PFSK-1 (cell line): ENCODE measurements around the gene AURKA.

Experiments
- FOXP2 ChIP-seq: optimal IDR thresholded peaks from 2 replicates; pipeline ENCODE3; 2011; ENCODE audit warnings: borderline replicate concordance, control low read depth, inconsistent platforms; ENCODE audit not compliant: insufficient read depth; ENCODE audit errors: extremely low read length, extremely low read depth
- POLR2AphosphoS5 ChIP-seq: IDR thresholded peaks from 2 replicates; pipeline ENCODE4 v1.6.1; 2012; ENCODE audit warnings: low read depth, mild to moderate bottlenecking, control low read depth, low read length, moderate library complexity
- REST ChIP-seq, 2 experiments: IDR thresholded peaks; 2 replicates each; pipeline versions ENCODE4 v1.6.1 to v1.8.0; 2011 to 2012; ENCODE audit warnings: low read depth in 2 of 2, low read length in 2 of 2, control low read depth in 1 of 2, inconsistent platforms in 1 of 2, mild to moderate bottlenecking in 1 of 2, moderate library complexity in 1 of 2; ENCODE audit not compliant: insufficient read depth in 1 of 2
- SIN3A ChIP-seq: IDR thresholded peaks from 2 replicates; pipeline ENCODE4 v1.6.1; 2012; ENCODE audit warnings: mild to moderate bottlenecking, low read length, moderate library complexity, borderline replicate concordance; ENCODE audit not compliant: insufficient read depth
- TAF1 ChIP-seq: IDR thresholded peaks from 2 replicates; pipeline ENCODE4 v1.6.1; 2012; ENCODE audit warnings: low read length, control low read depth, borderline replicate concordance; ENCODE audit not compliant: insufficient read depth

Gene AURKA

DNA sequence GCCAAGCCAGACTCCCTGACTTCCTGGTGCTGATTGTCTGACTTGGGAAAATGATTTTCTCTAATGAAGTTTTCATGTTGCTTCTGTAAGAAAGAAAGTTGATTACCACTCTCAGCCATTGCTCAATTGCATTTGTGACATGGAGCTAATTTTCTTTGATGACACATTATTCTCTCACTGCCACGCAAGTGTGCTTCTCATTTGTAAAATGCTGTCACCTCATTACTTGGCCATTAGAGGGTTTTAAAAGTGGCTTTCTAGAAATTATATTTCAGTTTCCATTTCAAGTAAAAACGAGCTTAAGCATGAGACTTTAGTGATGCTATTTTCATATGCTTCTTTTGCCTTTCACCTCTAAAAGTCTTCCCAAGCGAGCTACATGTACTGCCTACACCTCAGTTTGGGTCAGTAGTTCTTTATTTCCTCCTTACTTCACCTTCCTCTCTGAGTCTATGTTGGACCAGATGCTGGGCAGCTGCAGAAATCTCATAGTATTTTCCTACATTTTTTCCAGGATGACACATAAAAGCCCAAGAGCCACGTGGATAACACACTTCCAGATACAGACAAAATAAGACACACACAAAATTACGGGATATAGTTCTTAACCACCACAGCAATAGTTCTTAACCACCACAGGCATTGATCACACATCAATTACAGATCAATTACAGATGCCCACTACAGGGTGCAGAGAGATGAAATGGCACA, 39.5 kb downstream of the AURKA start:
- TF ChIP-seq TAF1 (no peak), POLR2AphosphoS5 (no peak)

GRCh38 chr20:56350842-56351241, 41.2 kb downstream of the AURKA start:
- TF ChIP-seq POLR2AphosphoS5 (no peak), FOXP2 (no peak), REST (IDR thresholded peaks at IDR 0.05; ENCODE audit: insufficient read depth in 1 of 2, low read depth in 2 of 2, low read length in 2 of 2) (no peak), TAF1 (no peak), SIN3A (no peak)

DNA sequence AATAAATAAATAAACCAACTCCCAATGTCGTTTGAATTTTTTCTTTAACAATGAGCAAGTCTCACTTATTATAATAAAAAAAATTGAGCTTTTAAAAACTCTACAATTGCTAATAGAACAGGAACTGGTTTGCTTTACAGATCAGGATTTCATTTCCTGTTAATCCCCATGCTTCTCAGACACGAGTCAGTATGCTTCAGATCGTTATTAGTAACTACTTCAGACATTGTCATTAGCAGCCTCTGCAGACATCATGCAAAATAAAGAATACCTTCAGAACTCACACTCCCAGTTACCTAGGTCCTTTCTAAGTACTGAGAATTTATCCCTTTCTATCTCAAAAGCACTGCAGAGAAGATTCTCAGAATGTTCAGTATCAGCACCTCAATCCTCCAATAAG, 43.3 kb downstream of the AURKA start:
- TF ChIP-seq POLR2AphosphoS5 (no peak), FOXP2 (no peak), REST (IDR thresholded peaks at IDR 0.05; ENCODE audit: insufficient read depth in 1 of 2, low read depth in 2 of 2, low read length in 2 of 2) (no peak), TAF1 (no peak), SIN3A (no peak)

DNA sequence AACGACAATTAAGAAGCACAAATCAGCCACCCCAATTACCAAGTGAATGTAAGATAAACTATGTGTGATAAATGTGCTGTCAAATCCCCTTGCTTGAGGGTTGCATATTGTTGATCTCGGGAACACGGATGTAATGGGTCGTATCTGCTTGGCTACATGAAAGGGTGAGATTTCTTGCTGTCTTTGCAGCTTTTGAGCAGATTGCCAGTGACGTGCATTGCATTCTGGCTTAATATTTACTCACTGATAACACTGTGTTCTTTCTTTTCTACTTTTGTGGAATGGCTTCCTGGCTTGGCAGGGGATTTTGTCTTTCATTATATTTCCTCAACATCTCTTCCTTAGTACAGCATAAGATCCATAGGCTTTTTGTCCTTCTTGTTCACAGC, 43.7 kb downstream of the AURKA start:
- TF ChIP-seq POLR2AphosphoS5: no peak

- TF ChIP-seq SIN3A (no peak), TAF1 (no peak), FOXP2 (no peak), REST (IDR thresholded peaks at IDR 0.05; ENCODE audit: insufficient read depth in 1 of 2, low read depth in 2 of 2, low read length in 2 of 2) (no peak), POLR2AphosphoS5 (no peak)
Measured at GRCh38 chr20:56347628-56348304, 44.2 kb downstream of the AURKA start.

- no peak for TF ChIP-seq SIN3A
Measured at GRCh38 chr20:56345911-56346310, 46.1 kb downstream of the AURKA start.
